Measurements from ENCODE around the gene TRIM9. TPM values are rescaled to one million over a fixed set of nuclear protein-coding genes. Genes with fewer than 3 reads are reported as not detected.

Gene TRIM9
- polyA plus RNA-seq, 1 donor = 2.8 TPM

- DNase-seq = peak; percentile 28
Observed at GRCh38 chr14:51093371-51094281, 1.3 kb downstream of the TRIM9 start.

DNA sequence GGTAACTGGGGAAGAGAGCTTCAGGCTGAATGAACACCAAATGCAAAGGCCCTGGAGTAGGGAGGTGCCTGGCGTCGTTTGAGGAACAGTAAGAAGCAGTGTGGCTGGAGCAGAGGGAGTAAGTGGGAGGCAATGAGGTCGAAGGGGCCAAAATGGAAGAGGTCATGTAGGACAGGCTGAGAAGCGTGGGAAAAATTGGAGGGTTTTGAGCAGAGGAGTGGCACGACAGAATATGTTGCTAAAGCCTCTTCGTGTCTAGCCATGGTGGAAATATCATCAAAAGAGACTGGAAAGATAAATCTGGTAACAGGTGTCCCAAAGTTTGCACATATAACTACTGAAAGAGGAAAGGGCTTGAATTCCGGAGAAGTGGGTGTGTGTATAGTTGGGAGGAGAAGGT is 1.9 kb downstream of the TRIM9 start:
- no peak for DNase-seq

DNA sequence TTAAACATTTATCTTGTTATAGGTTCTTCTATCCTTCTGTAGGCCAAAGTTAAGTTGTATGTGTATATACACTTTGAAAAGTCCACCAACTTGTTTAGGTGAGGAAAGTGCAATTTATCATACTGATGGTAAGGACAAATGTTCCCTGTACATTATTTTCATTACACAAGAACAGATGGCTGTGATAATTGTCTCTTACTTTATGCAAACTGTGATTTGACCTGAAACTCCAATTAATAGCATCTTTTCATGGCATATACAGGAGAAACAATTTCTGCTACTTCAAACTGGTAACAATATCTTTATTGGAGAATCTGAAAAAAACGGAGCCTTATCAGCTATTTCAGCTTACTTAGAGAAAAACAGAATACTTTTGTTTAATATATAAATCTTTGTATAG is 5.6 kb downstream of the TRIM9 start:
- DNase-seq = no peak

GRCh38 chr14:51087031-51087441 is 7.9 kb downstream of the TRIM9 start:
- DNase-seq = no peak

- DNase-seq = no peak
Observed at GRCh38 chr14:51086044-51086443, 8.9 kb downstream of the TRIM9 start.

GRCh38 chr14:51084962-51085361 is 9.9 kb downstream of the TRIM9 start:
- no peak for DNase-seq

- no peak for DNase-seq
Observed at GRCh38 chr14:51084507-51084906, 10.4 kb downstream of the TRIM9 start.

GRCh38 chr14:51082349-51082748 is 12.6 kb downstream of the TRIM9 start:
- DNase-seq = no peak

- no peak for DNase-seq
Observed at GRCh38 chr14:51081712-51082111, 13.2 kb downstream of the TRIM9 start.

- no peak for DNase-seq
Observed at GRCh38 chr14:51081209-51081608, 13.7 kb downstream of the TRIM9 start.

GRCh38 chr14:51080645-51081044 is 14.3 kb downstream of the TRIM9 start:
- DNase-seq = no peak

- no peak for DNase-seq
Observed at GRCh38 chr14:51079489-51079888, 15.4 kb downstream of the TRIM9 start.

- DNase-seq = no peak
Observed at GRCh38 chr14:51079085-51079484, 15.8 kb downstream of the TRIM9 start.

- DNase-seq = no peak
Observed at GRCh38 chr14:51074701-51075385, 20.1 kb downstream of the TRIM9 start.

- DNase-seq = no peak
Observed at GRCh38 chr14:51073731-51074130, 21.2 kb downstream of the TRIM9 start.

- DNase-seq = no peak
Observed at GRCh38 chr14:51072976-51073375, 21.9 kb downstream of the TRIM9 start.

GRCh38 chr14:51071857-51072256 is 23.0 kb downstream of the TRIM9 start:
- no peak for DNase-seq

DNA sequence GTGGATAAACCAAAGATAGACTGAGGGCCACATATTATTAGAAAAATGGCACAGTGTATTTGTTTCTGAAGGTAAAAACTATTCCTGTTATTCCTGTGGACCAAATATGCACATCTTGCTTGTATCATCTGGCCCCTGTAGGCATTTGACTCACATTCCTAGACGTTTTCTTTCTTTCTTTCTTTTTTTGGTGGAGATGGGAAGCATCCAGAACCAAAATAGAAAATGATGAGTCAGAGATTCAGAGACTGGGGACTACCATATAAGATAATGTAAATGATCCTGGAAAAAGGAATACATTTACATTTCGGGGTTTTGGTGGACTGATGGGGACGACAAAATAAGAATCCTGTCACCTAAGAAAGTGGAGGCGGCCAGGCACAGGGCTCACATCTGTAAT is 24.2 kb downstream of the TRIM9 start:
- DNase-seq = no peak

- no peak for DNase-seq
Observed at GRCh38 chr14:51069055-51069454, 25.9 kb downstream of the TRIM9 start.

- DNase-seq = no peak
Observed at GRCh38 chr14:51068268-51068667, 26.6 kb downstream of the TRIM9 start.

- no peak for DNase-seq
Observed at GRCh38 chr14:51067295-51067694, 27.6 kb downstream of the TRIM9 start.

DNA sequence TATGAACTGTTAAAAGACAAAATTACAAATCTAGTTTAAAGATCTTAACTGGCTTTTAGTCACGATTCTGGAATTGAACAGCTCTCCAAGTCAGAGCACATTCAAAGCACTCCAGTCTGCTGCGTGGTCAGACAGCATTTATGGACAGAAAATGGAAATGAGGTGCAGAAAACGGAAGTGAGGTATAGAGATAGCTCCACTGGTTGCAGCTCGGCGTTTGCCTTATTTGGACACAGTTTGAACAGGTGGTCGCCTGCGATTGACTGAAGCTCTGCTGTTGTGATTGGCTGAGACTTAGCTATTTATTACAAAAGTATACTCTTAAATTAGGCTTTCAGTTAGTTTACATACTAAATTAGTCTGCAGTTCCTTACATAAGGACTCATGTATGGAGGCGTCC is 28.3 kb downstream of the TRIM9 start:
- DNase-seq = no peak

GRCh38 chr14:51059032-51059431 is 35.9 kb downstream of the TRIM9 start:
- no peak for DNase-seq

GRCh38 chr14:51058382-51058781 is 36.5 kb downstream of the TRIM9 start:
- no peak for DNase-seq
